ENCODE measurements around the gene LHX2. TPM values are rescaled to one million over a fixed set of nuclear protein-coding genes. Genes with fewer than 3 reads are reported as not detected.
"Not testable (repeated sequence)": the region's sequence is repeated elsewhere in the genome, so short reads cannot be mapped to it uniquely, and the experiment has no call there.

LHX2 gene
- total RNA-seq, 1 donor from 2014 or later, result not detected

GRCh38 chr9:123984802-123985201, 26.8 kb upstream of the LHX2 start:
- Mint-ChIP-seq H3K4me3 (no peak overlapping the region), H3K36me3 (ENCODE audit: low read depth) (no peaks in the 10 kb centered on the region), H3K27me3 (ENCODE audit: insufficient read depth) (peaks cover 14% of the 10 kb centered on the region), H3K27ac (no peak overlapping the region), H3K4me1 (ENCODE audit: low read depth) (no peaks in the 10 kb centered on the region), H3K9me3 (no peaks in the 10 kb centered on the region)
- intact Hi-C loops (cut with micrococcal nuclease), result no loop called here
- DNase-seq (ENCODE audit: low spot score), result no peak

GRCh38 chr9:123985869-123986268, 25.7 kb upstream of the LHX2 start:
- Mint-ChIP-seq H3K4me3 (no peak overlapping the region), H3K4me1 (ENCODE audit: low read depth) (no peaks in the 10 kb centered on the region), H3K9me3 (no peaks in the 10 kb centered on the region), H3K27ac (no peak overlapping the region), H3K27me3 (ENCODE audit: insufficient read depth) (peaks cover 19% of the 10 kb centered on the region), H3K36me3 (ENCODE audit: low read depth) (no peaks in the 10 kb centered on the region)
- intact Hi-C loops (cut with micrococcal nuclease), result no loop called here
- no peak for DNase-seq (ENCODE audit: low spot score)

GRCh38 chr9:123990427-123990826, 21.1 kb upstream of the LHX2 start:
- intact Hi-C loops (cut with micrococcal nuclease), result no loop called here
- DNase-seq (ENCODE audit: low spot score), result no peak
- Mint-ChIP-seq H3K4me1 (ENCODE audit: low read depth) (no peaks in the 10 kb centered on the region), H3K27ac (no peak overlapping the region), H3K36me3 (ENCODE audit: low read depth) (no peaks in the 10 kb centered on the region), H3K9me3 (no peaks in the 10 kb centered on the region), H3K4me3 (no peak overlapping the region), H3K27me3 (ENCODE audit: insufficient read depth) (peaks cover 33% of the 10 kb centered on the region)

- H3K9me3 Mint-ChIP-seq; H3K4me3 Mint-ChIP-seq; H3K27ac Mint-ChIP-seq; DNase-seq (ENCODE audit: low spot score); H3K36me3 Mint-ChIP-seq (ENCODE audit: low read depth); intact Hi-C loops (cut with micrococcal nuclease): not testable (repeated sequence)
- H3K4me1 Mint-ChIP-seq (ENCODE audit: low read depth), result peaks cover 20% of the 10 kb centered on the region
- H3K27me3 Mint-ChIP-seq (ENCODE audit: insufficient read depth), result peaks cover 39% of the 10 kb centered on the region
Measured at GRCh38 chr9:123992679-123993078, 18.9 kb upstream of the LHX2 start.

- Mint-ChIP-seq H3K27me3 (ENCODE audit: insufficient read depth) (peaks cover 65% of the 10 kb centered on the region), H3K4me1 (ENCODE audit: low read depth) (peaks cover 42% of the 10 kb centered on the region), H3K27ac (no peak overlapping the region), H3K9me3 (no peaks in the 10 kb centered on the region), H3K4me3 (peak overlapping the region; percentile 66), H3K36me3 (ENCODE audit: low read depth) (peaks cover 9% of the 10 kb centered on the region)
- intact Hi-C loops (cut with micrococcal nuclease), result loop anchor here (2.0 kb wide), 1 partner anchor 68 kb away; no protein-coding TSS in a partner anchor
- peak; percentile 24 for DNase-seq (ENCODE audit: low spot score)
Measured at GRCh38 chr9:123996731-123997421, 14.7 kb upstream of the LHX2 start.

- Mint-ChIP-seq H3K27me3 (ENCODE audit: insufficient read depth) (peaks cover 74% of the 10 kb centered on the region), H3K27ac (peak overlapping the region; percentile 49), H3K4me1 (ENCODE audit: low read depth) (peaks cover 42% of the 10 kb centered on the region), H3K4me3 (peak overlapping the region; percentile 66), H3K9me3 (no peaks in the 10 kb centered on the region), H3K36me3 (ENCODE audit: low read depth) (peaks cover 9% of the 10 kb centered on the region)
- intact Hi-C loops (cut with micrococcal nuclease), result loop anchor here (2.0 kb wide), 1 partner anchor 69 kb away; no protein-coding TSS in a partner anchor
- DNase-seq (ENCODE audit: low spot score), result no peak
Measured at GRCh38 chr9:123997665-123998277, 13.8 kb upstream of the LHX2 start.

- H3K4me3 Mint-ChIP-seq, result peak overlapping the region; percentile 76
- intact Hi-C loops (cut with micrococcal nuclease), result no loop called here
- H3K27ac Mint-ChIP-seq, result peak overlapping the region; percentile 49
- no peaks in the 10 kb centered on the region for H3K9me3 Mint-ChIP-seq
- H3K27me3 Mint-ChIP-seq (ENCODE audit: insufficient read depth), result peaks cover 79% of the 10 kb centered on the region
- H3K36me3 Mint-ChIP-seq (ENCODE audit: low read depth), result peaks cover 9% of the 10 kb centered on the region
- H3K4me1 Mint-ChIP-seq (ENCODE audit: low read depth), result peaks cover 42% of the 10 kb centered on the region
- no peak for DNase-seq (ENCODE audit: low spot score)
Measured at GRCh38 chr9:123998278-123998925, 13.2 kb upstream of the LHX2 start.

GRCh38 chr9:123998970-123999621, 12.5 kb upstream of the LHX2 start:
- Mint-ChIP-seq H3K27me3 (ENCODE audit: insufficient read depth) (peaks cover 81% of the 10 kb centered on the region), H3K36me3 (ENCODE audit: low read depth) (peaks cover 9% of the 10 kb centered on the region), H3K27ac (peak overlapping the region; percentile 74), H3K4me1 (ENCODE audit: low read depth) (peaks cover 42% of the 10 kb centered on the region), H3K4me3 (peak overlapping the region; percentile 76), H3K9me3 (no peaks in the 10 kb centered on the region)
- intact Hi-C loops (cut with micrococcal nuclease), result no loop called here
- DNase-seq (ENCODE audit: low spot score), result no peak

- no peak overlapping the region for H3K27ac Mint-ChIP-seq
- DNase-seq (ENCODE audit: low spot score), result no peak
- peaks cover 42% of the 10 kb centered on the region for H3K4me1 Mint-ChIP-seq (ENCODE audit: low read depth)
- peaks cover 9% of the 10 kb centered on the region for H3K36me3 Mint-ChIP-seq (ENCODE audit: low read depth)
- no peaks in the 10 kb centered on the region for H3K9me3 Mint-ChIP-seq
- intact Hi-C loops (cut with micrococcal nuclease), result no loop called here
- H3K27me3 Mint-ChIP-seq (ENCODE audit: insufficient read depth), result peaks cover 82% of the 10 kb centered on the region
- H3K4me3 Mint-ChIP-seq, result no peak overlapping the region
Measured at GRCh38 chr9:123999661-124000060, 11.9 kb upstream of the LHX2 start.

- no peak for DNase-seq (ENCODE audit: low spot score)
- H3K4me1 Mint-ChIP-seq (ENCODE audit: low read depth), result peaks cover 42% of the 10 kb centered on the region
- peak overlapping the region; percentile 26 for H3K27ac Mint-ChIP-seq
- H3K9me3 Mint-ChIP-seq, result no peaks in the 10 kb centered on the region
- peaks cover 82% of the 10 kb centered on the region for H3K27me3 Mint-ChIP-seq (ENCODE audit: insufficient read depth)
- peaks cover 9% of the 10 kb centered on the region for H3K36me3 Mint-ChIP-seq (ENCODE audit: low read depth)
- intact Hi-C loops (cut with micrococcal nuclease), result no loop called here
- H3K4me3 Mint-ChIP-seq, result peak overlapping the region; percentile 25
Measured at GRCh38 chr9:124000161-124000783, 11.3 kb upstream of the LHX2 start.

GRCh38 chr9:124000784-124001457, 10.6 kb upstream of the LHX2 start:
- peak overlapping the region; percentile 25 for H3K4me3 Mint-ChIP-seq
- H3K27me3 Mint-ChIP-seq (ENCODE audit: insufficient read depth), result peaks cover 82% of the 10 kb centered on the region
- peaks cover 9% of the 10 kb centered on the region for H3K36me3 Mint-ChIP-seq (ENCODE audit: low read depth)
- no peaks in the 10 kb centered on the region for H3K9me3 Mint-ChIP-seq
- peaks cover 40% of the 10 kb centered on the region for H3K4me1 Mint-ChIP-seq (ENCODE audit: low read depth)
- DNase-seq (ENCODE audit: low spot score), result no peak
- intact Hi-C loops (cut with micrococcal nuclease), result no loop called here
- H3K27ac Mint-ChIP-seq, result peak overlapping the region; percentile 26

GRCh38 chr9:124001458-124001799, 10.1 kb upstream of the LHX2 start:
- Mint-ChIP-seq H3K27ac (no peak overlapping the region), H3K4me3 (no peak overlapping the region), H3K9me3 (no peaks in the 10 kb centered on the region), H3K27me3 (ENCODE audit: insufficient read depth) (peaks cover 85% of the 10 kb centered on the region), H3K36me3 (ENCODE audit: low read depth) (peaks cover 9% of the 10 kb centered on the region), H3K4me1 (ENCODE audit: low read depth) (peaks cover 38% of the 10 kb centered on the region)
- DNase-seq (ENCODE audit: low spot score), result no peak
- intact Hi-C loops (cut with micrococcal nuclease), result no loop called here

All from activated T-helper 1 cell treated with anti-CD3 and anti-CD28 coated beads, Interleukin-12 subunit alpha, Interleukin-12 subunit beta, Interleukin-2, Interleukin-4 antibody, amounts not matched to agents 30 ng/mL and 10 ng/mL and 1 ng/mL, durations not matched to agents 14 hours and 24 hours and 36 hours (primary cell).